Activated CD4-positive, alpha-beta T cell treated with anti-CD3 and anti-CD28 coated beads, Interleukin-2, amount 10 ng/mL, durations not matched to agents 24 days and 14 days (primary cell): ENCODE results near the gene GGPS1. TPM values are rescaled to one million over a fixed set of nuclear protein-coding genes. Genes with fewer than 3 reads are reported as not detected.
"Not testable (repeated sequence)": the region's sequence is repeated elsewhere in the genome, so short reads cannot be mapped to it uniquely, and the experiment has no call there.

ENCODE experiments used
- DNase-seq: peaks from one replicate; pipeline ENCODE4 v3.0.0; 2022
- H3K27ac Mint-ChIP-seq: one replicate; pipeline ENCODE4 v1.8.0; 2022; ENCODE audit warnings: mild to moderate bottlenecking, mixed read lengths
- H3K27me3 Mint-ChIP-seq: one replicate; pipeline ENCODE4 v1.8.0; 2022; ENCODE audit warnings: mixed read lengths
- H3K36me3 Mint-ChIP-seq: one replicate; pipeline ENCODE4 v1.8.0; 2022; ENCODE audit warnings: low read depth, mild to moderate bottlenecking, mixed read lengths
- H3K4me1 Mint-ChIP-seq: one replicate; pipeline ENCODE4 v1.8.0; 2021; ENCODE audit warnings: mixed read lengths
- H3K4me3 Mint-ChIP-seq: one replicate; pipeline ENCODE4 v1.8.0; 2022; ENCODE audit warnings: mild to moderate bottlenecking, moderate library complexity, mixed read lengths
- H3K9me3 Mint-ChIP-seq: one replicate; pipeline ENCODE4 v1.8.0; 2021; ENCODE audit warnings: mixed read lengths
- intact Hi-C: fragments of 100-400 bp; cut with micrococcal nuclease; formaldehyde crosslinking; loops from one replicate; pipeline ENCODE4 v1.15.1; 2023
- total RNA-seq: library from RNA; stranded (reverse); gene quantifications from 2 replicates; pipeline ENCODE4 v1.2.3, GENCODE V29; 2022

Gene GGPS1
- total RNA-seq, 1 donor from 2014 or later: 33.9 TPM

GRCh38 chr1:235368428-235368827, 40.1 kb downstream of the GGPS1 start:
- Mint-ChIP-seq H3K36me3 (peaks cover 6% of the 10 kb centered on the region), H3K27me3 (no peaks in the 10 kb centered on the region), H3K27ac (no peak overlapping the region), H3K9me3 (no peaks in the 10 kb centered on the region), H3K4me3 (peak overlapping the region; percentile 97), H3K4me1 (peaks cover 17% of the 10 kb centered on the region)
- intact Hi-C loops: no loop called here
- DNase-seq: no peak

- intact Hi-C loops: no loop called here
- no peaks in the 10 kb centered on the region for H3K9me3 Mint-ChIP-seq
- H3K27ac Mint-ChIP-seq: peak overlapping the region; percentile 6
- H3K4me1 Mint-ChIP-seq: peaks cover 17% of the 10 kb centered on the region
- no peak for DNase-seq
- no peaks in the 10 kb centered on the region for H3K27me3 Mint-ChIP-seq
- peaks cover 8% of the 10 kb centered on the region for H3K36me3 Mint-ChIP-seq
- H3K4me3 Mint-ChIP-seq: peak overlapping the region; percentile 62
Observed at GRCh38 chr1:235369802-235370201, 41.4 kb downstream of the GGPS1 start.

DNA sequence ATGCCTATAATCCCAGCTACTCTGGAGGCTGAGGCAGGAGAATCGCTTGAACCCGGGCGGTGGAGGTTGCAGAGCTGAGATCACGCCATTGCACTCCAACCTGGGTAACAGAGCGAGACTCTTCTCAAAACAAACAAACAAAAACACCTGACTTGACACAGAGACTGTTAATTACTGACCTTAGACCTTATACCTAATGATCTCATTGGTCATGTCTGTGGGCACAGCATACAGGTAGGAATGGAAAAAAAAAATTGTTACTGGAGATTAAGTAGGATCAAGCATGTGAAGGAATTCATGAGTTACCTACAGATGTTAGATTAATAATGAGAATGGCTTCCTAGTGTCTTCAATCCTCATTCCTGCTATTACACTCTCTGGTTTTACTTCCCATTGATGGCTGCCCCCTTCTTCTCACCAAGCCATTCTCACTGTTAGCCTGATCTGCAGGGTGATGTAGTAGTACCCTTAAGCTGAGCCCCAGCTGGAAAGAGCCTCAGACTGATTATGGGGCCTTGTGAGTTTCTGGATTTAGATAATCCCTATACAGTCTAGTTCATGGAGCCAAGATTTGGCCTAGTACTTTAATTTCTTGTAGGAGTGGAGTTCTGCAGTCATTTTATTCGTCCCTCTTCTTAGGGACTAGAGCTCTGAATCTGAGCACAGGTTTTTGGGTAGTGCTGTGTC, 47.7 kb downstream of the GGPS1 start:
- Mint-ChIP-seq H3K36me3 (peaks cover 20% of the 10 kb centered on the region), H3K9me3 (no peaks in the 10 kb centered on the region), H3K4me1 (peaks cover 4% of the 10 kb centered on the region), H3K27ac (no peak overlapping the region), H3K4me3 (no peak overlapping the region), H3K27me3 (no peaks in the 10 kb centered on the region)
- no peak for DNase-seq
- intact Hi-C loops: no loop called here

- H3K36me3 Mint-ChIP-seq: peaks cover 28% of the 10 kb centered on the region
- intact Hi-C loops, H3K27ac Mint-ChIP-seq, DNase-seq, H3K27me3 Mint-ChIP-seq, H3K4me1 Mint-ChIP-seq, H3K9me3 Mint-ChIP-seq, H3K4me3 Mint-ChIP-seq: not testable (repeated sequence)
Observed at GRCh38 chr1:235378134-235378735, 49.9 kb downstream of the GGPS1 start.

DNA sequence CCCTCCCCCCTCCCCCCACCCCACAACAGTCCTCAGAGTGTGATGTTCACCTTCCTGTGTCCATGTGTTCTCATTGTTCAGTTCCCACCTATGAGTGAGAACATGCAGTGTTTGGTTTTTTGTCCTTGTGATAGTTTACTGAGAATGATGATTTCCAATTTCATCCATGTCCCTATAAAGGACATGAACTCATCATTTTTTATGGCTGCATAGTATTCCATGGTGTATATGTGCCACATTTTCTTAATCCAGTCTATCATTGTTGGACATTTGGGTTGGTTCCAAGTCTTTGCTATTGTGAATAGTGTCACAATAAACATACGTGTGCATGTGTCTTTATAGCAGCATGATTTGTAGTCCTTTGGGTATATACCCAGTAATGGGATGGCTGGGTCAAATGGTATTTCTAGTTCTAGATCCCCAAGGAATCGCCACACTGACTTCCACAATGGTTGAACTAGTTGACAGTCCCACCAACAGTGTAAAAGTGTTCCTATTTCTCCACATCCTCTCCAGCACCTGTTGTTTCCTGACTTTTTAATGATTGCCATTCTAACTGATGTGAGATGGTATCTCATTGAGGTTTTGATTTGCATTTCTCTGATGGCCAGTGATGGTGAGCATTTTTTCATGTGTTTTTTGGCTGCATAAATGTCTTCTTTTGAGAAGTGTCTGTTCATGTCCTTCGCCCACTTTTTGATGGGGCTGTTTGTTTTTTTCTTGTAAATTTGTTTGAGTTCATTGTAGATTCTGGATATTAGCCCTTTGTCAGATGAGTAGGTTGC, 53.8 kb downstream of the GGPS1 start:
- H3K36me3 Mint-ChIP-seq: peaks cover 30% of the 10 kb centered on the region
- intact Hi-C loops, H3K4me1 Mint-ChIP-seq, H3K9me3 Mint-ChIP-seq, H3K27me3 Mint-ChIP-seq, H3K4me3 Mint-ChIP-seq, H3K27ac Mint-ChIP-seq, DNase-seq: not testable (repeated sequence)

- DNase-seq, H3K27ac Mint-ChIP-seq: not testable (repeated sequence)
Observed at GRCh38 chr1:235385633-235386032, 57.3 kb downstream of the GGPS1 start.

GRCh38 chr1:235391874-235392273, 63.5 kb downstream of the GGPS1 start:
- Mint-ChIP-seq H3K4me1 (no peaks in the 10 kb centered on the region), H3K27me3 (no peaks in the 10 kb centered on the region), H3K4me3 (no peak overlapping the region), H3K36me3 (peaks cover 8% of the 10 kb centered on the region), H3K9me3 (no peaks in the 10 kb centered on the region), H3K27ac (no peak overlapping the region)
- no peak for DNase-seq
- intact Hi-C loops: no loop called here

More at GRCh38 chr1:235385633-235386032, 57.3 kb downstream of the GGPS1 start:
- H3K4me1 Mint-ChIP-seq, intact Hi-C loops, H3K27me3 Mint-ChIP-seq, H3K9me3 Mint-ChIP-seq, H3K4me3 Mint-ChIP-seq: not testable (repeated sequence)
- H3K36me3 Mint-ChIP-seq: peaks cover 32% of the 10 kb centered on the region

Other genes with a start within 250 kb of the GGPS1 start
- 119 and 140 TPM in 2 replicates for gene TOMM20, start 199.7 kb upstream of the GGPS1 start, total RNA-seq
- 123 and 135 TPM in 2 replicates for gene RBM34, start 167.3 kb upstream of the GGPS1 start, total RNA-seq
- gene ARID4B, start 391 bp upstream of the GGPS1 start, total RNA-seq: 50.8 and 50.9 TPM in 2 replicates
- gene TBCE, start 38.9 kb downstream of the GGPS1 start, total RNA-seq: 24.0 and 24.2 TPM in 2 replicates
- gene B3GALNT2, start 175.9 kb downstream of the GGPS1 start, total RNA-seq: 16.1 and 17.2 TPM in 2 replicates